Mucosa of stomach (tissue), 1 donor: ENCODE data around the gene JPT2.

Source experiments
- H3K27me3 ChIP-seq: one replicate; pipeline ENCODE4 v1.7.0; 2013; ENCODE audit warnings: mild to moderate bottlenecking, low read length; ENCODE audit not compliant: control insufficient read depth, insufficient read depth
- H3K36me3 ChIP-seq: one replicate; pipeline ENCODE4 v1.7.0; 2013; ENCODE audit warnings: low read length; ENCODE audit not compliant: control insufficient read depth, insufficient read depth
- H3K4me1 ChIP-seq: one replicate; pipeline ENCODE4 v1.7.0; 2013; ENCODE audit warnings: mild to moderate bottlenecking, low read length; ENCODE audit not compliant: control insufficient read depth, insufficient read depth
- H3K4me3 ChIP-seq: one replicate; pipeline ENCODE4 v1.7.0; 2013; ENCODE audit warnings: low read length
- H3K9ac ChIP-seq: one replicate; pipeline ENCODE4 v1.7.0; 2013; ENCODE audit warnings: mild to moderate bottlenecking, low read length, moderate library complexity
- H3K9me3 ChIP-seq: one replicate; pipeline ENCODE4 v1.7.0; 2013; ENCODE audit warnings: mild to moderate bottlenecking, low read length, moderate library complexity; ENCODE audit not compliant: control insufficient read depth
- donor health status: Pancreatic carcinoma.

The JPT2 gene, protein sequence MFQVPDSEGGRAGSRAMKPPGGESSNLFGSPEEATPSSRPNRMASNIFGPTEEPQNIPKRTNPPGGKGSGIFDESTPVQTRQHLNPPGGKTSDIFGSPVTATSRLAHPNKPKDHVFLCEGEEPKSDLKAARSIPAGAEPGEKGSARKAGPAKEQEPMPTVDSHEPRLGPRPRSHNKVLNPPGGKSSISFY

DNA sequence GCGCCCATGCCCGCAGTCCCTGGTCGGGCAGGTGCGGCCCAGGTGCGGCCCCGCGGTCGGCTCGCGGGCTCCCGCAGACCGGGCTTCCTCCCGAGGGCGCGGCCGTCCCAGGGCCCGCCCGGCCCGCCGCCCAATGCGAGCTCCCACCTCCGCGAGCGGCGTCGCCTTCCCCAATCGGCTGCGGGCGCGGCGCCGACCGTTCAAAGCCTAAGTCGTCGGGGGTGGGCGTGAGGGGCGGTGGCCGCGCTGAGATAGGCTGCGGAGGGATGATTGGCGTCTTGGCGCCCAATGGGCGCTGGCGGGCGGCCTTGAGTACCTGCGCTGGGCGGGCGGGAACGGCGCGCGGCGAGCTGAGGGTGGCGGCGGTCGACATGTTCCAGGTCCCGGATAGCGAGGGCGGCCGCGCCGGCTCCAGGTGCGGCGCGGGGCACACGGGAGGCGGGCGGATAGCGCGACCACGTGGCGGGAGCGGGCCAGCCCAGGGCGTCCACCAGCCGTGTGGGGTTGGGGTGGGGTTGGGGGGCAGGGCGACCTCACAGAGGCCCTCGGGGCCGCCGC is at the start of gene JPT2:
TSS of gene JPT2 (plus strand) at position 338 of the 558 bp plus-strand sequence. CDS start at position 372, 34 bp downstream.
- Histone ChIP-seq H3K4me3 (peak within 1 kb of the TSS; percentile 87), H3K27me3 (no peaks in the 10 kb centered on the region), H3K9ac (peak within 1 kb of the TSS; percentile 68), H3K36me3 (peaks cover 18% of the 10 kb centered on the region), H3K9me3 (no peaks in the 10 kb centered on the region), H3K4me1 (peaks cover 8% of the 10 kb centered on the region)

GRCh38 chr16:1630450-1631213 is 47.4 kb upstream of the JPT2 start:
- Histone ChIP-seq H3K9ac (no peak overlapping the region), H3K4me3 (no peak overlapping the region), H3K9me3 (no peaks in the 10 kb centered on the region), H3K27me3 (no peaks in the 10 kb centered on the region), H3K4me1 (peaks cover 32% of the 10 kb centered on the region), H3K36me3 (peaks cover 20% of the 10 kb centered on the region)

- peaks cover 20% of the 10 kb centered on the region for H3K36me3 ChIP-seq
- no peaks in the 10 kb centered on the region for H3K9me3 ChIP-seq
- H3K9ac ChIP-seq: no peak overlapping the region
- H3K4me3 ChIP-seq: no peak overlapping the region
- no peaks in the 10 kb centered on the region for H3K27me3 ChIP-seq
- H3K4me1 ChIP-seq: peaks cover 32% of the 10 kb centered on the region
These were observed 46.8 kb upstream of the JPT2 start for GRCh38 chr16:1631230-1631629.

GRCh38 chr16:1631931-1632637 is 46.0 kb upstream of the JPT2 start:
- no peak overlapping the region for H3K4me3 ChIP-seq
- peaks cover 32% of the 10 kb centered on the region for H3K4me1 ChIP-seq
- no peak overlapping the region for H3K9ac ChIP-seq
- H3K36me3 ChIP-seq: peaks cover 20% of the 10 kb centered on the region
- H3K27me3 ChIP-seq: no peaks in the 10 kb centered on the region
- H3K9me3 ChIP-seq: no peaks in the 10 kb centered on the region

GRCh38 chr16:1632638-1632970 is 45.5 kb upstream of the JPT2 start:
- H3K27me3 ChIP-seq: no peaks in the 10 kb centered on the region
- H3K9me3 ChIP-seq: no peaks in the 10 kb centered on the region
- H3K4me3 ChIP-seq: no peak overlapping the region
- H3K4me1 ChIP-seq: peaks cover 32% of the 10 kb centered on the region
- H3K9ac ChIP-seq: peak overlapping the region; percentile 40
- peaks cover 20% of the 10 kb centered on the region for H3K36me3 ChIP-seq

- no peak overlapping the region for H3K4me3 ChIP-seq
- H3K4me1 ChIP-seq: peaks cover 32% of the 10 kb centered on the region
- peaks cover 20% of the 10 kb centered on the region for H3K36me3 ChIP-seq
- H3K27me3 ChIP-seq: no peaks in the 10 kb centered on the region
- H3K9ac ChIP-seq: no peak overlapping the region
- no peaks in the 10 kb centered on the region for H3K9me3 ChIP-seq
These were observed 44.8 kb upstream of the JPT2 start for GRCh38 chr16:1633310-1633709.

GRCh38 chr16:1634541-1634940 is 43.5 kb upstream of the JPT2 start:
- Histone ChIP-seq H3K4me1 (peaks cover 32% of the 10 kb centered on the region), H3K36me3 (peaks cover 20% of the 10 kb centered on the region), H3K4me3 (no peak overlapping the region), H3K9me3 (no peaks in the 10 kb centered on the region), H3K9ac (no peak overlapping the region), H3K27me3 (no peaks in the 10 kb centered on the region)

DNA sequence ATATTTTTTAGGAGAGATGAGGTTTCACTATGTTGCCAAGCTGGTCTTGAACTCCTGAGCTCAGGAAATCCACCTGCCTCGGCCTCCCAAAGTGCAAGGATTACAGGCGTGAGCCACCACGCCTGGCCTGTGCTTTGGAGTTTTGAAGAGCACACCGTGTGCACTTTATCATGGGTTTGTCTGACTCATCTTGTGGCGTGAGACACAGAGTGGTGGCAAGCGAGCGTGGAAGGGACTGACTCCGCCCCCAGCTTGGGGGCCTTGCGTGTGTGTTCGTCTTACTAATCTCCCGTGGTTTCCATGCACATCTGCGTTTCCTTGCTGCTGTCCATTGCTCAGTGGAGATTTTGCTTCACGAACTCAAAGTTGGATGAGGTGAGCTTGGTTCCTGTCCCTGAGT is 43.0 kb upstream of the JPT2 start:
- Histone ChIP-seq H3K9me3 (no peaks in the 10 kb centered on the region), H3K36me3 (peaks cover 20% of the 10 kb centered on the region), H3K4me3 (no peak overlapping the region), H3K27me3 (no peaks in the 10 kb centered on the region), H3K9ac (no peak overlapping the region), H3K4me1 (peaks cover 32% of the 10 kb centered on the region)

DNA sequence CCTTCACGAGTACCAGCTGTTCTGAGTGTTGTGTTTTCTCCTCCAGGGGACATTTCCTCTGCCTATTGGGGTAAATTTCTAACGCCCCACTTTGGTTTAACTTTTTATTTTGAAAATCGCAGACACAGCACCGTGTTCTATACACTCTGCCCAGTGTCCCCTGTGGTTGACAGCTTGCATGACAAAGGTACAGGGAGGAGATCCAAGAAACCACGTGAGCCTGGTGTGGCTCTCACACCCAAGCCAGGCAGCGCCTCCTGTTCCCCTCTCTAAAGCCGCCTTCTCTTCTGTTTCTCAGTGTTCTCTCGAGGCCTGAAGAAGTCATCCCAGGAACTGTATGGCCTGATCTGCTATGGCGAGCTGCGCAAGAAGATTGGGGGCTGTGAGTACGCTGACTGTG is 40.6 kb upstream of the JPT2 start:
- Histone ChIP-seq H3K9me3 (no peaks in the 10 kb centered on the region), H3K9ac (no peak overlapping the region), H3K4me3 (no peak overlapping the region), H3K4me1 (peaks cover 11% of the 10 kb centered on the region), H3K27me3 (no peaks in the 10 kb centered on the region), H3K36me3 (peaks cover 26% of the 10 kb centered on the region)

DNA sequence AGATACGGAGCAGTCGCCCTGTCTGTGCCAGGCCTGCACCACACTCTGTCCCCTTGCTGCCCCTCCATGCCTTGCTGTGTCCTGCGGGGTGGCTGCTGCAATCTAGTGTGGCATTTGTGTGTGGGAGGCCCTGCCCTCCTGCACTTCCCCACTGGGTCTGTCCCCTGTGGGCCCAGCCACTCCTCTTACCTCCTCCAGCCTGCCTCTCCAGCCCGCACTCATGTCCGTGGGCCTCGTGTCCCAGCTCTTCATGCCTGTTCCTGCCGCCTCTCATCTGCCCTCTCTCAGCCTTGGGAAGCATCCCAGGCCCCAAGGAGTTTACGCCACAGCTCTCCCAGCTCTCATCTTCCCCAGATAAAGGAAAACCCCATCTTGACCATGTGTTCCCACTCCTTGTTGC is 39.3 kb upstream of the JPT2 start:
- Histone ChIP-seq H3K36me3 (peaks cover 21% of the 10 kb centered on the region), H3K4me3 (no peak overlapping the region), H3K27me3 (no peaks in the 10 kb centered on the region), H3K9ac (no peak overlapping the region), H3K9me3 (no peaks in the 10 kb centered on the region), H3K4me1 (no peaks in the 10 kb centered on the region)

DNA sequence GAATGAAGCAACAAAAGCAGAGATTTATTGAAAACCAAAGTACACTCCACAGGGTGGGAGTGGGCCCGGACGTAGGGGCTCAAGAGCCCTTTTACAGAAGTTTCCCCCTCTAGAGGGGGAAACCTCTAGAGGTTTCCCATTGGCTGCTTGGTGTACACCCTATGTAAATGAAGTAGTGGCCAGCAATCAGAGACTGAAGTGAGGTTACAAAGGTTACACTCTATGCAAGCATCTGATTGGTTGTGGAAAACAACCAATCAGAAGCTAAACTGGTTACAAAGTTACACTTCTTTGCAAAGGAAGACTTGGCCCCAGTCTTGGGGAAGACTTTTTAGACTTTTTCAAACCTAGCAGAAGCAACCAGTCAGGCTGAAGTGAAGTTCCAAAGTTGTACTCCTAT is 38.8 kb upstream of the JPT2 start:
- H3K4me1 ChIP-seq: no peaks in the 10 kb centered on the region
- H3K27me3 ChIP-seq: no peaks in the 10 kb centered on the region
- H3K9ac ChIP-seq: no peak overlapping the region
- H3K4me3 ChIP-seq: no peak overlapping the region
- H3K9me3 ChIP-seq: no peaks in the 10 kb centered on the region
- peaks cover 19% of the 10 kb centered on the region for H3K36me3 ChIP-seq

DNA sequence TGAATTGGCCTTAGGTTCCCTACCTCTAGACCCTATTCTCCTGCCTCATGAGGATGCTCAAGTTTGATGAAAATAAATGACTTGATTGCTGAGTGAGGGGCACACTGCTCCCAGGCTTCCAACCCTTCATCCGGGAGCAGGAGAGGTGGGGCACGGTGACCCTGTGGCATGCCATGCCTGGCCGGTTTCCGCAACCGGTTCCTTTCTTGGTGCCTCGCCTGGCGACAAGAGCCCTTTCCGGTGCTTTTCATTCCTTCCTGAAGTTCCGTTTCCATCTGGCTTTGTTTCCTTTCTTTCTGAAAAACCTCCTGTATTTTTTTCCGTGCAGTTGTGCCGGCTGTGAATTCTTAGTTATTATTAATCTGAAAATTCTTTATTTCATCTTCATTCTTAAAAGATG is 38.2 kb upstream of the JPT2 start:
- Histone ChIP-seq H3K9me3 (no peaks in the 10 kb centered on the region), H3K36me3 (peaks cover 17% of the 10 kb centered on the region), H3K4me3 (no peak overlapping the region), H3K9ac (no peak overlapping the region), H3K4me1 (no peaks in the 10 kb centered on the region), H3K27me3 (no peaks in the 10 kb centered on the region)
